ENCODE results near the gene FBLN1.

Gene FBLN1

GRCh38 chr22:45496451-45496941 lies 6.2 kb upstream of the FBLN1 start:
- H3K36me3 ChIP-seq (ENCODE audit: control insufficient read depth, insufficient read depth, low read length): no peaks in the 10 kb centered on the region
- no peaks in the 10 kb centered on the region for H3K4me1 ChIP-seq (ENCODE audit: control insufficient read depth, insufficient read depth, low read length)
- no peak overlapping the region for H3K9ac ChIP-seq (ENCODE audit: low read length)
- no peaks in the 10 kb centered on the region for H3K9me3 ChIP-seq (ENCODE audit: control insufficient read depth, low read length)
- peaks cover 5% of the 10 kb centered on the region for H3K27me3 ChIP-seq (ENCODE audit: control insufficient read depth, insufficient read depth, low read length)
- H3K4me3 ChIP-seq (ENCODE audit: low read length): no peak overlapping the region

- Histone ChIP-seq H3K9ac (ENCODE audit: low read length) (no peak overlapping the region), H3K9me3 (ENCODE audit: control insufficient read depth, low read length) (no peaks in the 10 kb centered on the region), H3K27me3 (ENCODE audit: control insufficient read depth, insufficient read depth, low read length) (peaks cover 15% of the 10 kb centered on the region), H3K36me3 (ENCODE audit: control insufficient read depth, insufficient read depth, low read length) (no peaks in the 10 kb centered on the region), H3K4me1 (ENCODE audit: control insufficient read depth, insufficient read depth, low read length) (no peaks in the 10 kb centered on the region), H3K4me3 (ENCODE audit: low read length) (no peak overlapping the region)
Measured at GRCh38 chr22:45497351-45498145, 5.1 kb upstream of the FBLN1 start.

DNA sequence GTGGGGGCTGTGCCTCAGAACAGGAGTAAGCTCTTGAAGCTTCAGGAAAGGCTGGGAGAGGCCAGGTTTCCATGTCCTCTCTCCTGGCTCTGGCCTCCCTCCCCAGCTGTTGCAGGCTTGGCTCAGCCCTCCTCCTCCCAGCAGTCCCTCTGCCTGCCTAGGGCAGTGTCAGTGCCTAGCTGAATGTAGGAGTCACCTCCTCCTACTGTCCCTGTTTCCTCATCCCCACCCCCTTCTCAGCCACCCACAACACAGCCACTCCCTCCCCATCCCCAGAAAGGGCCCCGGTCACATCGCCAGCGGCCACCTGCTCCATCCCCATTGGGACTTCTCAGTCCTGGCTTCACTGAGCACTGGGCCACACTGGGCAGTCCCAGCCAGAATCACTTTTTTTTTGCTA lies 2.9 kb upstream of the FBLN1 start:
- Histone ChIP-seq H3K9me3 (ENCODE audit: control insufficient read depth, low read length) (no peaks in the 10 kb centered on the region), H3K4me3 (ENCODE audit: low read length) (no peak overlapping the region), H3K36me3 (ENCODE audit: control insufficient read depth, insufficient read depth, low read length) (no peaks in the 10 kb centered on the region), H3K27me3 (ENCODE audit: control insufficient read depth, insufficient read depth, low read length) (peaks cover 33% of the 10 kb centered on the region), H3K9ac (ENCODE audit: low read length) (no peak overlapping the region), H3K4me1 (ENCODE audit: control insufficient read depth, insufficient read depth, low read length) (peaks cover 7% of the 10 kb centered on the region)

GRCh38 chr22:45503050-45503815 lies 550 bp downstream of the FBLN1 start:
- no peaks in the 10 kb centered on the region for H3K36me3 ChIP-seq (ENCODE audit: control insufficient read depth, insufficient read depth, low read length)
- H3K4me3 ChIP-seq (ENCODE audit: low read length): peak overlapping the region; percentile 8
- no peaks in the 10 kb centered on the region for H3K9me3 ChIP-seq (ENCODE audit: control insufficient read depth, low read length)
- peak overlapping the region; percentile 43 for H3K9ac ChIP-seq (ENCODE audit: low read length)
- H3K27me3 ChIP-seq (ENCODE audit: control insufficient read depth, insufficient read depth, low read length): peaks cover 48% of the 10 kb centered on the region
- H3K4me1 ChIP-seq (ENCODE audit: control insufficient read depth, insufficient read depth, low read length): peaks cover 7% of the 10 kb centered on the region

DNA sequence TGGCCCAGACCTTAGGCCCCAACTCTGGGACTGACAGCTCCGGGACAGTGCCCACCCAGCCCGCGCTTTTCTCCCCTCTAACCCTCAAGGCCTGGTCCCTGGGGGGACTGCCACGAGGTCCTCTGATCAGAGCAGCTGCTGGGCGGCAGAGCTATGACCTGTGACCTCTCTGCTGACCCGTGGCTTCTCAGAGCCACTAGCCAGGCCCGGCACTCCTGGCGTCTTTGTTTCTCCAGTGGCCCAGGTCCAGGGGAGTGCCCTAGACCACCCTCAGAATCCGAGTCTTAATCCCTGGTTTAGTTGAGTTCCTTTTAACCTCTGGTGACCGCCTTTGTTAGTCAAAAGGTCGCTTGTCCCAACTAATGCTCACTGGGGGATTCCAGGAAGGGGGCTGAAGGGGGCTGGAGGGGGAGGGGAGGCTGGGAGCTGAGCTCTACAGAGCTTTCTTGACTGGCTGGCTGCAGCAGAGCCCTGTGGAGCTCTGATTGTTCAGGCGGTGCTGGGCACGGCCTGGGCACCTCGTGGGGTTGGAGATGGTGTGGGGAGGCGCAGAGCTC lies 1.2 kb downstream of the FBLN1 start:
- no peaks in the 10 kb centered on the region for H3K9me3 ChIP-seq (ENCODE audit: control insufficient read depth, low read length)
- peak overlapping the region; percentile 8 for H3K4me3 ChIP-seq (ENCODE audit: low read length)
- peak overlapping the region; percentile 39 for H3K9ac ChIP-seq (ENCODE audit: low read length)
- H3K4me1 ChIP-seq (ENCODE audit: control insufficient read depth, insufficient read depth, low read length): peaks cover 7% of the 10 kb centered on the region
- no peaks in the 10 kb centered on the region for H3K36me3 ChIP-seq (ENCODE audit: control insufficient read depth, insufficient read depth, low read length)
- peaks cover 48% of the 10 kb centered on the region for H3K27me3 ChIP-seq (ENCODE audit: control insufficient read depth, insufficient read depth, low read length)

DNA sequence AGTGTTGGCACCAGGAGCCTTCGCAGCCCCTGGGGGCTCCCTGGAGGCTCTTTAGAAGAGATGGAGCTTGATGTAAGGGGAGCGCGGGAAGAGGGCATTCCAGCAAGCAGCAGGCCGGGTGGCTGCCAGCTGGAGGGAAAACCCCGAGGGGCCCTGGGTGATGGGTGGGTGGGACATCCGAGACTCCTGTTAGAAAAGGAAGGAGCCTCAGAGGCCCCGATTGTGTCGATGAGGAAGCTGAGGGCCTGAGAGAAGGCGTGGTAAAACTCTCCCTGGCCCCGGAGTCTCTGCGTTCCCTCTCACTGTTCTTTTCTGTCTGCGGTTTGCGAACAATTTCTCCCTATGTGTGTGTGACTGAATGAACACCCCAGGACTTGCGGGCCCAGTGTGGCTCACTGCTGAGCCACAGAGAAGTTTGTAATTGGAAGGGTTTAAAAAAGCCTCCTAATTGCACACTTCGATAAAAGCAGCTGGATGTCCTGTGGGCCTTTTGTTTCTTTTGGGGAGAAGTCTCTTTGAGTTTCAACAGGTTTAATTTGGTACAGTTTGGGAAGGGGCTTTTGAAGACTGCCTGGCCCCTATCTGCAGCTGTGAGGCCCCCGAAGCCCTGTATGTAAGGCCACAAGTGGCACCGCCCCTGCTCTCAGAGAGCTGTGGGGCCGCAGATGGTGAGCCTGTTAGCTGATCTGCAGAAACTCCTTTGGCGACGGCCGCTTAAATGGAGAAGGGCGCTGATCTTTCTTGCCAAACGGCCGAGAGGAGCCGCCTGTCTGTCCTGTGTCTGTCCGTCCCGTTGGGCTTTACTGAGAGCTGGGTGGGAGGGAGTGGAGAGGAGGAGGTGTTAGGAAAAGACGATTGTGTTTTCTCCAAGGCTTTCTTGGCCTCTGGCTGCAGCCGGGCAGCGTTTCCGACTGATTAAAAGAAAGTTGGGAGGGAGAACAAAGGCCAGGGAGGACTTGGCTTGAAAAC lies 2.0 kb downstream of the FBLN1 start:
- H3K36me3 ChIP-seq (ENCODE audit: control insufficient read depth, insufficient read depth, low read length): no peaks in the 10 kb centered on the region
- H3K27me3 ChIP-seq (ENCODE audit: control insufficient read depth, insufficient read depth, low read length): peaks cover 45% of the 10 kb centered on the region
- H3K4me1 ChIP-seq (ENCODE audit: control insufficient read depth, insufficient read depth, low read length): peaks cover 7% of the 10 kb centered on the region
- no peaks in the 10 kb centered on the region for H3K9me3 ChIP-seq (ENCODE audit: control insufficient read depth, low read length)
- no peak overlapping the region for H3K4me3 ChIP-seq (ENCODE audit: low read length)
- H3K9ac ChIP-seq (ENCODE audit: low read length): peak overlapping the region; percentile 22

GRCh38 chr22:45505991-45506747 lies 3.5 kb downstream of the FBLN1 start:
- Histone ChIP-seq H3K36me3 (ENCODE audit: control insufficient read depth, insufficient read depth, low read length) (no peaks in the 10 kb centered on the region), H3K4me3 (ENCODE audit: low read length) (no peak overlapping the region), H3K9ac (ENCODE audit: low read length) (no peak overlapping the region), H3K4me1 (ENCODE audit: control insufficient read depth, insufficient read depth, low read length) (peaks cover 7% of the 10 kb centered on the region), H3K9me3 (ENCODE audit: control insufficient read depth, low read length) (no peaks in the 10 kb centered on the region), H3K27me3 (ENCODE audit: control insufficient read depth, insufficient read depth, low read length) (peaks cover 43% of the 10 kb centered on the region)

- H3K9ac ChIP-seq (ENCODE audit: low read length): peak overlapping the region; percentile 5
Measured at GRCh38 chr22:45506816-45507360, 4.2 kb downstream of the FBLN1 start.

DNA sequence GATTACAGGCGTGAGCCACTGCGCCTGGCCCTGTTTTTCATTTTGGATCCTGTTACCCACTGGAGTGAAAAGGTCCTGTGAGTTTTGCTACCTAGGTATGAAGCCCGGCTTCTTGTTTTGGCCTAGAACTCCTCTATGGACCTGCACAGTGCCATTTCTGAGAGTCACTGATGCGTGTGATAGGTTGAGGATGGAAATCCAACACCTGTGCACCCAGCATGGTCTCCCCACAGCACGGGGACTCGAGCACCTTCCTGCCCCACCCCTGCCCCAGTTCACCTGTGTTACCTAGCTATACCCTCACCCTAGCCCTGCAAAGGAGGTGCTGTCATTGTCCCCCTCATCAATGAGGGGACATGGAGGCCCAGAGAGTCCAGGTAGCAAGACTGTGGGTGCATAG lies 5.1 kb downstream of the FBLN1 start:
- H3K9ac ChIP-seq (ENCODE audit: low read length): no peak overlapping the region
- no peak overlapping the region for H3K4me3 ChIP-seq (ENCODE audit: low read length)
- peaks cover 7% of the 10 kb centered on the region for H3K4me1 ChIP-seq (ENCODE audit: control insufficient read depth, insufficient read depth, low read length)
- H3K9me3 ChIP-seq (ENCODE audit: control insufficient read depth, low read length): no peaks in the 10 kb centered on the region
- H3K36me3 ChIP-seq (ENCODE audit: control insufficient read depth, insufficient read depth, low read length): no peaks in the 10 kb centered on the region
- peaks cover 32% of the 10 kb centered on the region for H3K27me3 ChIP-seq (ENCODE audit: control insufficient read depth, insufficient read depth, low read length)

More at GRCh38 chr22:45506816-45507360, 4.2 kb downstream of the FBLN1 start:
- H3K36me3 ChIP-seq (ENCODE audit: control insufficient read depth, insufficient read depth, low read length): no peaks in the 10 kb centered on the region
- peaks cover 7% of the 10 kb centered on the region for H3K4me1 ChIP-seq (ENCODE audit: control insufficient read depth, insufficient read depth, low read length)
- no peak overlapping the region for H3K4me3 ChIP-seq (ENCODE audit: low read length)
- no peaks in the 10 kb centered on the region for H3K9me3 ChIP-seq (ENCODE audit: control insufficient read depth, low read length)
- H3K27me3 ChIP-seq (ENCODE audit: control insufficient read depth, insufficient read depth, low read length): peaks cover 40% of the 10 kb centered on the region

DNA sequence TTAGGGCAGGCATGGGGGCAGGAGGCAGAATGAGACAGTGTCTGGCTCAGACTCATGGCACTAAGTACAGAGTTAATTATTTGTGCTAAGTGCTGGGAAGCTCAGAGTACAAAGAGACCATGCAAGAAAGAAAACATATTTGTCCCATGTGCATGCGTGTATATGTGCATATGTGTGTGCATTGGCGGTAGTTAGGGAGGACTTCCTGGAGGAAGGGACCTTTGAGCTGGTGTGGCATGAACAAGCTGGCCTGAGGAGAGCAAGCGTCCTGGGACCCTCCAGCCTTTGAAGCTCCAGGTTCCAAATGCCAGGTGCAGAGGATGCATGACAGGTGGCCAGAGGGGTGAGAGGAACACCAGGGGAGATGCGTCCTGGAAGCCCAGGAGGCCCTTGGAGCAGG lies 6.1 kb downstream of the FBLN1 start:
- no peak overlapping the region for H3K4me3 ChIP-seq (ENCODE audit: low read length)
- H3K27me3 ChIP-seq (ENCODE audit: control insufficient read depth, insufficient read depth, low read length): peaks cover 22% of the 10 kb centered on the region
- H3K9ac ChIP-seq (ENCODE audit: low read length): no peak overlapping the region
- no peaks in the 10 kb centered on the region for H3K36me3 ChIP-seq (ENCODE audit: control insufficient read depth, insufficient read depth, low read length)
- no peaks in the 10 kb centered on the region for H3K4me1 ChIP-seq (ENCODE audit: control insufficient read depth, insufficient read depth, low read length)
- no peaks in the 10 kb centered on the region for H3K9me3 ChIP-seq (ENCODE audit: control insufficient read depth, low read length)

Measured in mucosa of stomach (tissue), 1 donor.